ENCODE measurements around the gene FBXO24.

GRCh38 chr7:100573691-100574361, 12.3 kb upstream of the FBXO24 start, which contains the start of gene SAP25:
- TF ChIP-seq, protein P1, sequence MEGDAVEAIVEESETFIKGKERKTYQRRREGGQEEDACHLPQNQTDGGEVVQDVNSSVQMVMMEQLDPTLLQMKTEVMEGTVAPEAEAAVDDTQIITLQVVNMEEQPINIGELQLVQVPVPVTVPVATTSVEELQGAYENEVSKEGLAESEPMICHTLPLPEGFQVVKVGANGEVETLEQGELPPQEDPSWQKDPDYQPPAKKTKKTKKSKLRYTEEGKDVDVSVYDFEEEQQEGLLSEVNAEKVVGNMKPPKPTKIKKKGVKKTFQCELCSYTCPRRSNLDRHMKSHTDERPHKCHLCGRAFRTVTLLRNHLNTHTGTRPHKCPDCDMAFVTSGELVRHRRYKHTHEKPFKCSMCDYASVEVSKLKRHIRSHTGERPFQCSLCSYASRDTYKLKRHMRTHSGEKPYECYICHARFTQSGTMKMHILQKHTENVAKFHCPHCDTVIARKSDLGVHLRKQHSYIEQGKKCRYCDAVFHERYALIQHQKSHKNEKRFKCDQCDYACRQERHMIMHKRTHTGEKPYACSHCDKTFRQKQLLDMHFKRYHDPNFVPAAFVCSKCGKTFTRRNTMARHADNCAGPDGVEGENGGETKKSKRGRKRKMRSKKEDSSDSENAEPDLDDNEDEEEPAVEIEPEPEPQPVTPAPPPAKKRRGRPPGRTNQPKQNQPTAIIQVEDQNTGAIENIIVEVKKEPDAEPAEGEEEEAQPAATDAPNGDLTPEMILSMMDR (IDR thresholded peaks at IDR 0.05): no peak
- TF ChIP-seq POLR2A (IDR thresholded peaks at IDR 0.05) (no peak), POLR2AphosphoS5 (IDR thresholded peaks at IDR 0.05) (no peak), EP300 (IDR thresholded peaks at IDR 0.05; ENCODE audit: low read depth) (no peak)
